ENCODE results near the gene CSRP3. TPM values are rescaled to one million over a fixed set of nuclear protein-coding genes. Genes with fewer than 3 reads are reported as not detected.

Gene CSRP3
- total RNA-seq, 2 donors from 2014 or later = 2.7 TPM; not detected in 1

- no peaks in the 10 kb centered on the region for H3K9me3 ChIP-seq
- no peaks in the 10 kb centered on the region for H3K4me1 ChIP-seq (replicated peaks)
- H3K4me3 ChIP-seq = no peak overlapping the region
- WGBS = 82% methylated on average over 2 of the region's 2 CpGs
- no peak for TF ChIP-seq POLR2AphosphoS5 (IDR thresholded peaks at IDR 0.05)
- TF ChIP-seq POLR2A (IDR thresholded peaks at IDR 0.05) = no peak
- no peak for TF ChIP-seq CTCF (IDR thresholded peaks at IDR 0.05)
- no peaks in the 10 kb centered on the region for H3K27me3 ChIP-seq (replicated peaks; ENCODE audit: insufficient read depth)
- intact Hi-C loops (cut with DNase I) = no loop called here
- no peak overlapping the region for H3K27ac ChIP-seq
- DNase-seq (ENCODE audit: low spot score) = no peak
- no peaks in the 10 kb centered on the region for H3K36me3 ChIP-seq
These were observed 6.4 kb upstream of the CSRP3 start for GRCh38 chr11:19208181-19208580.

- no peaks in the 10 kb centered on the region for H3K27me3 ChIP-seq (replicated peaks; ENCODE audit: insufficient read depth)
- H3K4me3 ChIP-seq = no peak overlapping the region
- intact Hi-C loops (cut with DNase I) = no loop called here
- WGBS = 98% methylated on average over 5 of the region's 5 CpGs
- TF ChIP-seq POLR2AphosphoS5 (IDR thresholded peaks at IDR 0.05) = no peak
- TF ChIP-seq POLR2A (IDR thresholded peaks at IDR 0.05) = no peak
- TF ChIP-seq CTCF (IDR thresholded peaks at IDR 0.05) = no peak
- no peak overlapping the region for H3K27ac ChIP-seq
- DNase-seq (ENCODE audit: low spot score) = no peak
- no peaks in the 10 kb centered on the region for H3K4me1 ChIP-seq (replicated peaks)
- no peaks in the 10 kb centered on the region for H3K9me3 ChIP-seq
- no peaks in the 10 kb centered on the region for H3K36me3 ChIP-seq
These were observed 3.1 kb upstream of the CSRP3 start for GRCh38 chr11:19204836-19205235.

DNA sequence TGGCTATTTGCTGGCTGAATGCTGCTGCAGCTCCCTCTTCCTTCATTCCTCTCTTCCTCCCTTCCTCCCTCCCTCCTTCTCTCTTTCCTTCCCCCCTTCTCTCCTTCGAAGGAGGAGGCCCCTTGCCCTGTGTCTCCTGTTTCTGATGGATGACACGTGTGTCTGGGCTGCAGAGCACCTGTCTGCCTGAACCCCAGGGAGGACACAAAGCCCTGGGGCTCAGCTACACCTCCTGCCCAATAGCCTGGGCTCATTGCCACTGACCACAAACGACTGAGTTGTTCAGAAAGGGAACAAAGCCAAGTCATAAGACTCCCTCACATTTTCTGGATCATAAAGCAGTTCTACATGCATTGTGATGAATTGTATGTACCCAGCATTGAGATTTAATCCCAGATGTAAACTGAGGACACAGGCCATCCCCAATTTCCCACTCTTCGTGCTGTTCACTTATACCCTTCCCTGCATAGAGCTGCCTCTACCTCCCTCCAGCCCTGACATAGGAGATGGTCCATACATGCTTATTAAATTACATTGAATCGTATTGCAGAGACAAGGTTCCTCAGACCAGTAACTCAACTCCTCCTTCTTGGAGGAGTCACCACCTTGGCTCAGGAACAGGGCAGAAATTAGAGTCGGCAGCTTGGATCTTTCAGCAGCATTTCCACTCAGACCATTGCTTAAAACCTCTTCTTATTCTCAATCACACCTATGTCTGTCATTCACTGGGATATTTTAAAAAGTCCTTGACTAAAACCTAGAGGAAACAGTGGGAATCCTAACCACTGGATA is 1.2 kb downstream of the CSRP3 start:
- H3K27ac ChIP-seq = no peak overlapping the region
- TF ChIP-seq POLR2A (IDR thresholded peaks at IDR 0.05) (no peak), CTCF (IDR thresholded peaks at IDR 0.05) (no peak), POLR2AphosphoS5 (IDR thresholded peaks at IDR 0.05) (no peak)
- no peaks in the 10 kb centered on the region for H3K36me3 ChIP-seq
- H3K4me3 ChIP-seq = no peak overlapping the region
- no peaks in the 10 kb centered on the region for H3K9me3 ChIP-seq
- no peak for DNase-seq (ENCODE audit: low spot score)
- H3K4me1 ChIP-seq (replicated peaks) = no peaks in the 10 kb centered on the region
- 22% methylated on average over 6 of the region's 6 CpGs for WGBS
- intact Hi-C loops (cut with DNase I) = no loop called here
- H3K27me3 ChIP-seq (replicated peaks; ENCODE audit: insufficient read depth) = no peaks in the 10 kb centered on the region

- TF ChIP-seq CTCF (IDR thresholded peaks at IDR 0.05) = no peak
- no peak for TF ChIP-seq POLR2A (IDR thresholded peaks at IDR 0.05)
- TF ChIP-seq POLR2AphosphoS5 (IDR thresholded peaks at IDR 0.05) = no peak
- WGBS = 23% methylated on average over 3 of the region's 3 CpGs
These were observed 2.0 kb downstream of the CSRP3 start for GRCh38 chr11:19199771-19200170.

GRCh38 chr11:19199048-19199447 is 2.7 kb downstream of the CSRP3 start:
- no peak overlapping the region for H3K4me3 ChIP-seq
- no peak overlapping the region for H3K27ac ChIP-seq
- DNase-seq (ENCODE audit: low spot score) = no peak
- WGBS = 95% methylated on average over 7 of the region's 7 CpGs
- H3K27me3 ChIP-seq (replicated peaks; ENCODE audit: insufficient read depth) = no peaks in the 10 kb centered on the region
- no peaks in the 10 kb centered on the region for H3K9me3 ChIP-seq
- intact Hi-C loops (cut with DNase I) = no loop called here
- H3K36me3 ChIP-seq = no peaks in the 10 kb centered on the region
- TF ChIP-seq CTCF (IDR thresholded peaks at IDR 0.05) (no peak), POLR2AphosphoS5 (IDR thresholded peaks at IDR 0.05) (no peak), POLR2A (IDR thresholded peaks at IDR 0.05) (no peak)
- H3K4me1 ChIP-seq (replicated peaks) = no peaks in the 10 kb centered on the region

More at GRCh38 chr11:19199771-19200170, 2.0 kb downstream of the CSRP3 start:
- Histone ChIP-seq H3K9me3 (no peaks in the 10 kb centered on the region), H3K27me3 (replicated peaks; ENCODE audit: insufficient read depth) (no peaks in the 10 kb centered on the region), H3K36me3 (no peaks in the 10 kb centered on the region), H3K27ac (no peak overlapping the region), H3K4me1 (replicated peaks) (no peaks in the 10 kb centered on the region), H3K4me3 (no peak overlapping the region)
- no peak for DNase-seq (ENCODE audit: low spot score)
- intact Hi-C loops (cut with DNase I) = no loop called here

Measured in prostate gland (tissue), 2 donors.